Endodermal cell (in vitro differentiated cells): Measurements from ENCODE around the gene KIAA0825. TPM values are rescaled to one million over a fixed set of nuclear protein-coding genes. Genes with fewer than 3 reads are reported as not detected.

ENCODE experiments used
- DNase-seq: peaks from one replicate; pipeline ENCODE4 v3.0.0-alpha.2; 2017
- H3K27ac ChIP-seq: 2 replicates; pipeline ENCODE4 v1.5.1; 2013; ENCODE audit warnings: mild to moderate bottlenecking, low read depth, low read length, moderate library complexity
- H3K27me3 ChIP-seq: 2 replicates; pipeline ENCODE4 v1.6.1; 2013; ENCODE audit warnings: mild to moderate bottlenecking, low read length, moderate library complexity; ENCODE audit not compliant: insufficient read depth, control insufficient read depth, poor library complexity, severe bottlenecking
- H3K36me3 ChIP-seq: 2 replicates; pipeline ENCODE4 v1.7.0; 2013; ENCODE audit warnings: mild to moderate bottlenecking, low read length, moderate library complexity; ENCODE audit not compliant: control insufficient read depth, insufficient read depth
- H3K4me1 ChIP-seq: one replicate; pipeline ENCODE4 v1.7.0; 2013; ENCODE audit warnings: low read length; ENCODE audit not compliant: control insufficient read depth, insufficient read depth
- H3K4me3 ChIP-seq: 2 replicates; pipeline ENCODE4 v1.5.1; 2013; ENCODE audit warnings: mild to moderate bottlenecking, low read length, moderate library complexity
- H3K9ac ChIP-seq: 2 replicates; pipeline ENCODE4 v1.6.1; 2013; ENCODE audit warnings: mild to moderate bottlenecking, low read length, moderate library complexity; ENCODE audit not compliant: poor library complexity, severe bottlenecking; ENCODE audit errors: extremely low read depth
- H3K9me3 ChIP-seq: 2 replicates; pipeline ENCODE4 v1.6.1; 2013; ENCODE audit warnings: mild to moderate bottlenecking, low read length, moderate library complexity; ENCODE audit not compliant: control insufficient read depth
- H3K27ac Mint-ChIP-seq: 2 replicates; pipeline ENCODE4 v1.8.0; 2020; ENCODE audit warnings: mixed read lengths
- H3K27me3 Mint-ChIP-seq: 2 replicates; pipeline ENCODE4 v1.8.0; 2021; ENCODE audit warnings: mild to moderate bottlenecking, mixed read lengths; ENCODE audit not compliant: insufficient read depth
- H3K36me3 Mint-ChIP-seq: 2 replicates; pipeline ENCODE4 v1.8.0; 2020; ENCODE audit warnings: low read depth, mixed read lengths
- H3K4me1 Mint-ChIP-seq: 2 replicates; pipeline ENCODE4 v1.8.0; 2020; ENCODE audit warnings: mixed read lengths
- H3K4me3 Mint-ChIP-seq: 2 replicates; pipeline ENCODE4 v1.8.0; 2020; ENCODE audit warnings: mild to moderate bottlenecking, moderate library complexity, mixed read lengths
- H3K9me3 Mint-ChIP-seq: 2 replicates; pipeline ENCODE4 v1.8.0; 2020; ENCODE audit warnings: mild to moderate bottlenecking, mixed read lengths
- WGBS, 2 experiments: methylation state at CpG; one replicate each; pipeline versions ENCODE4 v1.1.5 to v1.1.7; 2013; ENCODE audit warnings: missing lambda C conversion rate in 2 of 2, mixed read lengths in 1 of 2; ENCODE audit not compliant: insufficient coverage in 1 of 2, insufficient read length in 1 of 2; 5-methylcytosine and 5-hydroxymethylcytosine counted together
- total RNA-seq, 2 donors: library from RNA; stranded (reverse); fragmentation: NEBNext Ultra II Directional in 1 of 2; extraction: Animal tissue kit (Norgen Biotek cat#: 25700) in 1 of 2; gene quantifications; 2 replicates in 1 of 2; 3 replicates in 1 of 2; pipeline ENCODE4 v1.2.1, GENCODE V29; 2021
- TF ChIP-seq, protein P1 (sequence below): fragments of 200-600 bp; sonication (generic); conservative IDR thresholded peaks from 2 replicates; pipeline ENCODE4 v1.5.0; 2021; ENCODE audit warnings: antibody characterized with exemption, mild to moderate bottlenecking

Gene KIAA0825
- total RNA-seq, 2 donors from 2014 or later = 2.6 to 3.1 TPM

DNA sequence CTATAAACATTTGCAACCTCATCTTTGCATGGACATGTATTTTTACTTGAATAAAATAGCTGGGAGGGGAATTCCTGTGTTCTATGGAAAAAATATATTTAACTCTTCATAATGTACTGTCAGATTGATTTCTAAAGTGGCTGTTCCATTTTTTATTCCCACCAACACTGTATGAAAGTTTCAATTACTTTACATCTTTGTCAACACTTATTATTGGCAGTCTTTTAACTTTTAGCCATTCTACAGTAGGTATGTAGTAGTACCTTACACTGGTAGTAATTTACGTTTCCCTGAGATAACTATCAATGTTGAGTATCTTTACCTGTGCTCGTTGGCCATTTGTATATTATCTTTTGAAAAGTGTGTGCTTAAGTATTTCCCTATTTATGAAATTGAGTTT is 429.7 kb downstream of the KIAA0825 start:
- TF ChIP-seq, protein P1, sequence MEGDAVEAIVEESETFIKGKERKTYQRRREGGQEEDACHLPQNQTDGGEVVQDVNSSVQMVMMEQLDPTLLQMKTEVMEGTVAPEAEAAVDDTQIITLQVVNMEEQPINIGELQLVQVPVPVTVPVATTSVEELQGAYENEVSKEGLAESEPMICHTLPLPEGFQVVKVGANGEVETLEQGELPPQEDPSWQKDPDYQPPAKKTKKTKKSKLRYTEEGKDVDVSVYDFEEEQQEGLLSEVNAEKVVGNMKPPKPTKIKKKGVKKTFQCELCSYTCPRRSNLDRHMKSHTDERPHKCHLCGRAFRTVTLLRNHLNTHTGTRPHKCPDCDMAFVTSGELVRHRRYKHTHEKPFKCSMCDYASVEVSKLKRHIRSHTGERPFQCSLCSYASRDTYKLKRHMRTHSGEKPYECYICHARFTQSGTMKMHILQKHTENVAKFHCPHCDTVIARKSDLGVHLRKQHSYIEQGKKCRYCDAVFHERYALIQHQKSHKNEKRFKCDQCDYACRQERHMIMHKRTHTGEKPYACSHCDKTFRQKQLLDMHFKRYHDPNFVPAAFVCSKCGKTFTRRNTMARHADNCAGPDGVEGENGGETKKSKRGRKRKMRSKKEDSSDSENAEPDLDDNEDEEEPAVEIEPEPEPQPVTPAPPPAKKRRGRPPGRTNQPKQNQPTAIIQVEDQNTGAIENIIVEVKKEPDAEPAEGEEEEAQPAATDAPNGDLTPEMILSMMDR = no peak
- H3K9ac ChIP-seq = no peak overlapping the region
- no peaks in the 10 kb centered on the region for H3K36me3 ChIP-seq
- peaks cover 15% of the 10 kb centered on the region for H3K9me3 ChIP-seq
- H3K27ac ChIP-seq = no peak overlapping the region
- Mint-ChIP-seq H3K36me3 (peaks cover 14% of the 10 kb centered on the region), H3K27me3 (no peaks in the 10 kb centered on the region), H3K9me3 (peaks cover 13% of the 10 kb centered on the region), H3K27ac (no peak overlapping the region), H3K4me3 (no peak overlapping the region), H3K4me1 (peaks cover 26% of the 10 kb centered on the region)
- H3K27me3 ChIP-seq = no peaks in the 10 kb centered on the region
- H3K4me3 ChIP-seq = no peak overlapping the region
- H3K4me1 ChIP-seq = peaks cover 9% of the 10 kb centered on the region
- no peak for DNase-seq
- 99 to 100% methylated on average over 1 to 2 of the region's 2 CpGs for WGBS, 2 experiments

DNA sequence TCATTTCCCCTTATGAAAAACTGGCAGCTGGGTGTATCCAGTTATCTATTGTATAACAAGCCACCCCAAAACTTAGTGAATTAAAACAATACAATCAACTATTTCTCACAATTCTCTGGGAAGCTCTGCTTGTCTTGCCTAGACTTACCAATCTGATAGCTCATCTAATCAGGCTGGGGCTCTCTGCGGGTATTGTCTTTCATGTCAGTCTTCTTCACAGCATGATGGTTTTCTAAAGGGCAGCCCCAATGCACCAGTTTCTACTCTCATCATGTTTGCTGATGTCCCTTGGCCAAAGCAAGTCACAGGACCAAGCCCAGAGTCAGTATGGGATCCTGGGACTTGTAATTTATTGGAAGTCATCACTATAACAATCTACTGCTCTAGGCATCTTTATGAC is 433.5 kb downstream of the KIAA0825 start:
- Histone ChIP-seq H3K36me3 (no peaks in the 10 kb centered on the region), H3K4me3 (no peak overlapping the region), H3K27ac (no peak overlapping the region), H3K9ac (no peak overlapping the region), H3K4me1 (peaks cover 16% of the 10 kb centered on the region), H3K9me3 (peaks cover 15% of the 10 kb centered on the region), H3K27me3 (no peaks in the 10 kb centered on the region)
- TF ChIP-seq, protein P1 = no peak
- Mint-ChIP-seq H3K36me3 (peaks cover 14% of the 10 kb centered on the region), H3K4me3 (no peak overlapping the region), H3K4me1 (peaks cover 36% of the 10 kb centered on the region), H3K9me3 (peaks cover 8% of the 10 kb centered on the region), H3K27ac (no peak overlapping the region), H3K27me3 (no peaks in the 10 kb centered on the region)
- WGBS, 2 experiments = 9 to 50% methylated on average over 1 of the region's 1 CpG
- peak; percentile 65 for DNase-seq

GRCh38 chr5:94181895-94182294 is 436.5 kb downstream of the KIAA0825 start:
- Mint-ChIP-seq H3K27me3 (no peaks in the 10 kb centered on the region), H3K36me3 (peaks cover under 1% of the 10 kb centered on the region), H3K9me3 (no peaks in the 10 kb centered on the region), H3K27ac (no peak overlapping the region), H3K4me1 (peaks cover 36% of the 10 kb centered on the region), H3K4me3 (no peak overlapping the region)
- no peak overlapping the region for H3K27ac ChIP-seq
- H3K27me3 ChIP-seq = no peaks in the 10 kb centered on the region
- no peaks in the 10 kb centered on the region for H3K36me3 ChIP-seq
- TF ChIP-seq, protein P1 = peak; percentile 64
- H3K9ac ChIP-seq = no peak overlapping the region
- peak; percentile 63 for DNase-seq
- no peaks in the 10 kb centered on the region for H3K9me3 ChIP-seq
- 75 to 86% methylated on average over 1 to 2 of the region's 2 CpGs for WGBS, 2 experiments
- H3K4me1 ChIP-seq = peaks cover 16% of the 10 kb centered on the region
- no peak overlapping the region for H3K4me3 ChIP-seq
